Mesenchymal stem cell (in vitro differentiated cells and primary cell): ENCODE results near the gene CCDC102B.
A peak's percentile ranks its signal among the peaks of the same experiment; 100 is the strongest.

Experiments used
- DNase-seq: peaks from one replicate; pipeline ENCODE4 v3.0.0-alpha.2; 2013
- H2AFZ ChIP-seq: one replicate; pipeline ENCODE4 v1.6.1; 2013; ENCODE audit warnings: low read depth, mild to moderate bottlenecking, control low read depth, inconsistent platforms, low read length, moderate library complexity
- H2AK5ac ChIP-seq: 2 replicates; pipeline ENCODE4 v1.6.1; 2013; ENCODE audit warnings: low read length, moderate library complexity, mild to moderate bottlenecking, inconsistent platforms; ENCODE audit not compliant: severe bottlenecking
- H2BK120ac ChIP-seq: one replicate; pipeline ENCODE4 v1.6.1; 2013; ENCODE audit warnings: low read depth, mild to moderate bottlenecking, inconsistent platforms, low read length, moderate library complexity
- H2BK12ac ChIP-seq, 2 experiments: one replicate each; pipeline ENCODE4 v1.6.1; 2013; ENCODE audit warnings: inconsistent platforms in 2 of 2, low read length in 2 of 2, mild to moderate bottlenecking in 2 of 2, moderate library complexity in 2 of 2, control low read depth in 1 of 2
- H2BK15ac ChIP-seq: one replicate; pipeline ENCODE4 v1.6.1; 2013; ENCODE audit warnings: mild to moderate bottlenecking, low read depth, inconsistent platforms; ENCODE audit not compliant: poor library complexity, severe bottlenecking
- H2BK5ac ChIP-seq: 2 replicates; pipeline ENCODE4 v1.6.1; 2013; ENCODE audit warnings: low read depth, mild to moderate bottlenecking, low read length, control low read depth, inconsistent platforms; ENCODE audit not compliant: poor library complexity, severe bottlenecking
- H3K14ac ChIP-seq, 2 experiments: one replicate each; pipeline ENCODE4 v1.6.1; 2013; ENCODE audit warnings: inconsistent platforms in 2 of 2, low read length in 2 of 2, control low read depth in 1 of 2, mild to moderate bottlenecking in 1 of 2, moderate library complexity in 1 of 2
- H3K18ac ChIP-seq, 2 experiments: one replicate each; pipeline ENCODE4 v1.6.1; 2013; ENCODE audit warnings: inconsistent platforms in 2 of 2, low read length in 2 of 2, control low read depth in 1 of 2, low read depth in 1 of 2, mild to moderate bottlenecking in 1 of 2
- H3K23ac ChIP-seq, 2 experiments: one replicate each; pipeline ENCODE4 v1.6.1; 2013; ENCODE audit warnings: inconsistent platforms in 2 of 2, low read length in 2 of 2, mild to moderate bottlenecking in 2 of 2, moderate library complexity in 2 of 2, control low read depth in 1 of 2
- H3K27ac ChIP-seq: 2 replicates; pipeline ENCODE4 v1.5.1; 2013; ENCODE audit warnings: mild to moderate bottlenecking, moderate library complexity, low read length, control low read depth, inconsistent platforms; ENCODE audit not compliant: poor library complexity, severe bottlenecking
- H3K27me3 ChIP-seq, 2 experiments: 2 replicates each; pipeline versions ENCODE4 v1.6.1 to v1.7.0; 2013; ENCODE audit warnings: low read length in 2 of 2, mild to moderate bottlenecking in 2 of 2, moderate library complexity in 2 of 2, control low read depth in 1 of 2, inconsistent platforms in 1 of 2; ENCODE audit not compliant: control insufficient read depth in 1 of 2, insufficient read depth in 1 of 2
- H3K36me3 ChIP-seq, 2 experiments: 2 replicates each; pipeline versions ENCODE4 v1.6.1 to v1.7.0; 2013; ENCODE audit warnings: low read length in 2 of 2, control low read depth in 1 of 2, inconsistent platforms in 1 of 2, low read depth in 1 of 2, mild to moderate bottlenecking in 1 of 2; ENCODE audit not compliant: insufficient read depth in 2 of 2, control insufficient read depth in 1 of 2
- H3K4ac ChIP-seq, 2 experiments: one replicate each; pipeline ENCODE4 v1.6.1; 2013; ENCODE audit warnings: inconsistent platforms in 2 of 2, low read length in 2 of 2, mild to moderate bottlenecking in 2 of 2, moderate library complexity in 2 of 2, control low read depth in 1 of 2, low read depth in 1 of 2
- H3K4me1 ChIP-seq: 2 replicates; pipeline ENCODE4 v1.6.1; 2013; ENCODE audit warnings: low read depth, low read length, control low read depth; ENCODE audit not compliant: control insufficient read depth, insufficient read depth
- H3K4me2 ChIP-seq: 2 replicates; pipeline ENCODE4 v1.6.1; 2013; ENCODE audit warnings: low read length, mild to moderate bottlenecking, inconsistent platforms; ENCODE audit not compliant: poor library complexity, severe bottlenecking
- H3K4me3 ChIP-seq, 2 experiments: 2 replicates each; pipeline versions ENCODE4 v1.5.1 to v1.7.0; 2013; ENCODE audit warnings: low read length in 2 of 2, mild to moderate bottlenecking in 2 of 2, control low read depth in 1 of 2, low read depth in 1 of 2; ENCODE audit not compliant: insufficient read depth in 1 of 2
- H3K79me1 ChIP-seq: replicated peaks from 2 replicates; pipeline ENCODE4 v1.6.1; 2013; ENCODE audit warnings: mild to moderate bottlenecking, control low read depth, low read length, inconsistent platforms; ENCODE audit not compliant: poor library complexity, severe bottlenecking
- H3K9ac ChIP-seq: 2 replicates; pipeline ENCODE4 v1.7.0; 2013; ENCODE audit warnings: mild to moderate bottlenecking, low read length, moderate library complexity
- H3K9me3 ChIP-seq: 2 replicates; pipeline ENCODE4 v1.7.0; 2013; ENCODE audit warnings: mild to moderate bottlenecking, low read length; ENCODE audit not compliant: control insufficient read depth
- H4K8ac ChIP-seq: one replicate; pipeline ENCODE4 v1.6.1; 2013; ENCODE audit warnings: inconsistent platforms, mild to moderate bottlenecking, low read length, moderate library complexity
- H4K91ac ChIP-seq: one replicate; pipeline ENCODE4 v1.6.1; 2013; ENCODE audit warnings: mild to moderate bottlenecking, low read length, inconsistent platforms
- WGBS: methylation state at CpG from one replicate; pipeline ENCODE4 v1.1.7; 2013; ENCODE audit warnings: mixed read lengths; 5-methylcytosine and 5-hydroxymethylcytosine counted together

The CCDC102B gene

DNA sequence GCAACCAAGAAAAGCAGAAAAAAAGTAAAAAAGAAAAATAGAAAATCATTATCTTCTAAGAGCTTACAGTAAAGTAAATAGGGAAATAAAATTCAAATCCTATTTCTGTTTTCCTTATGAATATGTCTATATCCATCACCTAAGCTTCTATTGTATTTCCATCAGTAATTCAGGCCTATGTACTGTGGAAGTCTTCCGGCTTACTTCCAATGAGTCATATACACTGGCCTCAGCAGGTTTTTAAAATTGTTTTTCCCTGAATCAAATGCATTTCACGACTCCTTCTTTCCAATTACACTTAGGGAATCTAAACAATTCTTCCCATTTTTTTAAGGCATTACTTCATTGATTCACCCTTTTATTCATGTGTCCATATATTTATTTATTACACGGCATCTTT lies 164.7 kb downstream of the CCDC102B start:
- no peak overlapping the region for H2AK5ac ChIP-seq
- no peak for DNase-seq
- no peak overlapping the region for H3K4me2 ChIP-seq
- H3K9ac ChIP-seq, result no peak overlapping the region
- no peak overlapping the region for H2AFZ ChIP-seq
- no peaks in the 10 kb centered on the region for H3K4me1 ChIP-seq
- no peaks in the 10 kb centered on the region for H3K27me3 ChIP-seq
- H3K14ac ChIP-seq, result no peak overlapping the region
- no peak overlapping the region for H2BK15ac ChIP-seq
- no peak overlapping the region for H3K18ac ChIP-seq
- WGBS, result 89% methylated on average over 2 of the region's 3 CpGs
- no peak overlapping the region for H2BK120ac ChIP-seq
- H3K79me1 ChIP-seq, result no peaks in the 10 kb centered on the region
- H3K4ac ChIP-seq, result no peak overlapping the region
- H4K8ac ChIP-seq, result no peak overlapping the region
- H3K9me3 ChIP-seq, result no peaks in the 10 kb centered on the region
- H3K36me3 ChIP-seq, result no peaks in the 10 kb centered on the region
- no peak overlapping the region for H3K23ac ChIP-seq
- H3K27ac ChIP-seq, result no peak overlapping the region
- H4K91ac ChIP-seq, result no peak overlapping the region
- no peak overlapping the region for H2BK5ac ChIP-seq
- no peak overlapping the region for H3K4me3 ChIP-seq
- no peak overlapping the region for H2BK12ac ChIP-seq

DNA sequence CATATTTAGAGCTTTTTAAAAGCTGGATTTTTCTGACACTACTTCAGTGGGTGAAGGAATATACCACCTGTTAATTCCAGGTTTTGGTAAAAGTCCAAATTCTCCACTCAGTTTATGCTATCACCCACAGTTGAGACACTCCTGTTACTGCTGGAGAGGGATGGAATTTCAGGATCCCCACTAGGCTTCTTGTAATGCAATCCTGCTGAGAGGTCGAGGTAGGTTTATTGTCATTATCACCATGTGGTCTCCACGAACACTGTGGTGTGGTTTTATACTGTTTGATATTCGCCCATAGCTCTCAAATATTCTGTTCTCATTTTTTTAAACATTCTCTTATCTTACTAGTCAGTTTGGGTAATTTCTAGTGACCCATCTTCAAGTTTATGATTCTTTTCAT lies 167.9 kb downstream of the CCDC102B start:
- Histone ChIP-seq H3K27ac (no peak overlapping the region), H3K27me3 (no peaks in the 10 kb centered on the region), H2BK120ac (no peak overlapping the region), H3K4me3 (no peak overlapping the region), H2BK5ac (no peak overlapping the region), H2BK12ac (no peak overlapping the region), H4K8ac (no peak overlapping the region), H3K36me3 (no peaks in the 10 kb centered on the region), H2AK5ac (no peak overlapping the region), H3K18ac (no peak overlapping the region), H3K4ac (no peak overlapping the region), H3K4me2 (no peak overlapping the region), H3K23ac (no peak overlapping the region), H3K9ac (no peak overlapping the region), H3K4me1 (no peaks in the 10 kb centered on the region), H4K91ac (no peak overlapping the region), H2AFZ (no peak overlapping the region), H3K9me3 (no peaks in the 10 kb centered on the region), H2BK15ac (no peak overlapping the region), H3K79me1 (no peaks in the 10 kb centered on the region), H3K14ac (no peak overlapping the region)
- no peak for DNase-seq
- no CpG with 5 or more reads among the region's 3 CpGs for WGBS

DNA sequence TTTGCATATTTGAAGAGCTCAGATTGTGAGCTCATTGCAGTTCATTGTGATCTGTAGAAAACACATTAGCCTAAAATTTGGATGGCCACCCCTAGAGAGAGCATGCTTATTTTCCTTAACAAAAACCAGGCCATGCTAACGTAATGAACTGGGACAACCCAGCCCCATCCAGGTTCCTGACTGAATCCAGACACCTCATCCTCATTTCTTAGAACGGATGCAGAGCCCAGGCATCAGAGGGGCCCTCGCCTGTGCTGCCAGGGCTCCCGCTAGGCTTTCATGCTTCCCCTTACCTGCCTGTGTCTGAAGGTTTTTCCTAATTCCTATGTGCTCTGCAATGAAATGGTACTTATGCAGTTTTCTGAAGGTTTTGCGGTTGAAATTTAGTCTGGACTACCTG lies 171.1 kb downstream of the CCDC102B start:
- Histone ChIP-seq H3K14ac (no peak overlapping the region), H3K36me3 (no peaks in the 10 kb centered on the region), H2BK12ac (no peak overlapping the region), H2AFZ (no peak overlapping the region), H3K9me3 (no peaks in the 10 kb centered on the region), H3K4me3 (no peak overlapping the region), H4K91ac (no peak overlapping the region), H2BK5ac (no peak overlapping the region), H3K9ac (no peak overlapping the region), H3K18ac (peak overlapping the region in 1 of 2 experiments; percentile 57), H3K4me2 (no peak overlapping the region), H2BK120ac (no peak overlapping the region), H3K27ac (no peak overlapping the region), H3K4ac (no peak overlapping the region), H3K79me1 (no peaks in the 10 kb centered on the region), H2AK5ac (no peak overlapping the region), H3K27me3 (no peaks in the 10 kb centered on the region), H2BK15ac (no peak overlapping the region), H3K4me1 (peaks cover 1% of the 10 kb centered on the region), H4K8ac (no peak overlapping the region), H3K23ac (peak overlapping the region in 1 of 2 experiments; percentile 89)
- WGBS, result 64% methylated on average over 4 of the region's 5 CpGs
- DNase-seq, result no peak

DNA sequence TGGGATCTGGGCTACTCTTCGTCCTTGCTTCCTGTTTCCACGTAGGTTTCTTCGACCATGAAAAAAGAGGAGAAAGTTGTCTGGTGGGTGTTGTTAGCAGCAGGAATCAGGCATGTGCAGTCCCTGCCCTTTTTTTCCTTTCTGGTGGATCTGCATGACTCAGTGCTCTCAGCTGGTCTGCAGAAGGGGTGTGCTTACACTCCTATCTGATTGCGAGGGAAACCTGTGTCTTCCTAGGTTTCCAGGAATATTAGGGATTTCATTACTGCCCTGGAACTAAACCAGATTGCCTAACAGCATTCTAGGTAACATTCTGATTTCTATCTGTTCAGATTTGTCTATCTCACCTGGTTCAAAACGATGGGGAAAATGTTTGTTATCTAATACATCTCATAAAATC lies 174.3 kb downstream of the CCDC102B start:
- Histone ChIP-seq H2BK12ac (no peak overlapping the region), H4K8ac (no peak overlapping the region), H3K9ac (no peak overlapping the region), H3K27ac (no peak overlapping the region), H3K14ac (no peak overlapping the region), H2BK5ac (no peak overlapping the region), H3K23ac (no peak overlapping the region), H3K4me2 (no peak overlapping the region), H3K79me1 (no peaks in the 10 kb centered on the region), H3K4me1 (peaks cover 1% of the 10 kb centered on the region), H2BK120ac (no peak overlapping the region), H3K18ac (no peak overlapping the region), H3K27me3 (no peaks in the 10 kb centered on the region), H2BK15ac (no peak overlapping the region), H3K4ac (no peak overlapping the region), H3K4me3 (no peak overlapping the region), H2AFZ (no peak overlapping the region), H3K36me3 (no peaks in the 10 kb centered on the region), H3K9me3 (no peaks in the 10 kb centered on the region), H4K91ac (no peak overlapping the region), H2AK5ac (no peak overlapping the region)
- peak; percentile 21 for DNase-seq
- WGBS, result 56% methylated on average over 3 of the region's 5 CpGs
